ENCODE data around the gene C6orf47. TPM values are rescaled to one million over a fixed set of nuclear protein-coding genes. Genes with fewer than 3 reads are reported as not detected.

Gene C6orf47
- total and polyA plus RNA-seq, 5 donors from 2014 or later, result 18.8 to 30.5 (median 25.2) TPM

GRCh38 chr6:31661262-31662123, 915 bp upstream of the C6orf47 start:
- Mint-ChIP-seq H3K27me3 (no peaks in the 10 kb centered on the region), H3K4me3 (peak overlapping the region; percentile 92 to 99 (median 96)), H3K9me3 (no peaks in the 10 kb centered on the region), H3K36me3 (peaks cover 12% of the 10 kb centered on the region), H3K4me1 (peaks cover 0 to 87% (median 60%) of the 10 kb centered on the region in 4 donors), H3K27ac (peak overlapping the region; percentile 90 to 94 (median 93))
- H3K27me3 ChIP-seq (ENCODE audit: control insufficient read depth, insufficient read depth, low read length), result no peaks in the 10 kb centered on the region
- ATAC-seq (ENCODE audit: low read depth in 2 of 2) (no peak), DNase-seq (no peak)
- peaks cover 75% of the 10 kb centered on the region for H3K4me1 ChIP-seq (ENCODE audit: control insufficient read depth, insufficient read depth, low read length, poor library complexity, severe bottlenecking)
- peak overlapping the region; percentile 76 for H3K27ac ChIP-seq (ENCODE audit: insufficient read depth, low read length, poor library complexity, severe bottlenecking)
- H3K36me3 ChIP-seq (ENCODE audit: control insufficient read depth, insufficient read depth, low read length), result peaks cover 18% of the 10 kb centered on the region
- peak overlapping the region; percentile 76 for H3K4me3 ChIP-seq (ENCODE audit: low read depth, low read length)
- no peaks in the 10 kb centered on the region for H3K9me3 ChIP-seq (ENCODE audit: control insufficient read depth in 2 of 2, low read length in 2 of 2)

DNA sequence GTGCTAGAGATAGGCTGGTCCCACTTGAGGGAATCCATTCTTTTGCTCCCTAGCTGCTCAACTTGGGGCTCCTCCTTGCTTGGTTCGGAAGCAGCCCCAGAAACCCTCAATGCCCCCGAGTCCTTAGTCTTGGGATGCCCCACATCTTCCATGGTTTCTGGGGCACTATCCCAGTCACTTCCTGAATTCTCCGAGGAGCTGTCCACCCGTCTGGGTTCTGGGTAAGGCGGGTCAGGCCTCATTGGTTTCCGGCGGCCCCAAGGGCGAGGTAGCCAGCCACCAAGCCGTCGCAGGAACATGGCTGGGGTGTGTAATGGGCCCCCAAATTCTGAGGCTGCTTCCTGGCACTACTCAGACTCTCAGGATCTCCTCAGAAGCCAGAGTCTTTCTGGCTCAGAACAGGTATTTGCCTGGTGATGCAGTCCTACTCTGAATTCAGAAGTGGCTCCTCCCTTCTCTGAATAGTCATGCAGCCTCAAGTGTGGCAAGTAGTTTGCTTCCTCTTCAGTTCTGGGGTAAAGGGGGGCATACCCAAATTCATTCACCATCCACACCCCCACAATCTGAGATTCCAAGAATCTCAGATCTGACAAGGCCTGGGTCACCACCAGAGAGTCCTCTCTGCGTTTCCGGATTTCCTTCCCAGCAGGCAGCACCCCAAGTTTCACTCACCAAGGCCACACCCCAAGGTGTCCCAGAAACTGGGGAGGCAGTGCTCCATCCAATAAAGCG, 763 bp downstream of the C6orf47 start:
- Histone ChIP-seq H3K36me3 (ENCODE audit: control insufficient read depth, insufficient read depth, low read length) (peaks cover 22% of the 10 kb centered on the region), H3K9me3 (ENCODE audit: control insufficient read depth in 2 of 2, low read length in 2 of 2) (no peaks in the 10 kb centered on the region), H3K27ac (ENCODE audit: insufficient read depth, low read length, poor library complexity, severe bottlenecking) (peak overlapping the region; percentile 76), H3K27me3 (ENCODE audit: control insufficient read depth, insufficient read depth, low read length) (no peaks in the 10 kb centered on the region), H3K4me3 (ENCODE audit: low read depth, low read length) (peak overlapping the region; percentile 90), H3K4me1 (ENCODE audit: control insufficient read depth, insufficient read depth, low read length, poor library complexity, severe bottlenecking) (peaks cover 70% of the 10 kb centered on the region)
- Mint-ChIP-seq H3K9me3 (no peaks in the 10 kb centered on the region), H3K4me3 (peak overlapping the region; percentile 92 to 99 (median 96)), H3K27me3 (no peaks in the 10 kb centered on the region), H3K4me1 (peaks cover 0 to 90% (median 57%) of the 10 kb centered on the region in 4 donors), H3K36me3 (peaks cover 20% of the 10 kb centered on the region), H3K27ac (peak overlapping the region; percentile 93 to 95 (median 94))
- ATAC-seq (ENCODE audit: low read depth in 2 of 2) (peak; percentile 38 to 48), DNase-seq (peak in 2 of 3 donors; percentile 21 to 72)

- peak overlapping the region; percentile 92 to 99 (median 96) for H3K4me3 Mint-ChIP-seq
- peaks cover 64% of the 10 kb centered on the region for H3K4me1 ChIP-seq (ENCODE audit: control insufficient read depth, insufficient read depth, low read length, poor library complexity, severe bottlenecking)
- H3K27ac ChIP-seq (ENCODE audit: insufficient read depth, low read length, poor library complexity, severe bottlenecking), result peak overlapping the region; percentile 76
- peak overlapping the region; percentile 90 for H3K4me3 ChIP-seq (ENCODE audit: low read depth, low read length)
- H3K4me1 Mint-ChIP-seq, result peaks cover 4 to 83% (median 51%) of the 10 kb centered on the region in 4 donors
- no peaks in the 10 kb centered on the region for H3K9me3 Mint-ChIP-seq
- ATAC-seq (ENCODE audit: low read depth in 2 of 2) (no peak), DNase-seq (no peak)
- no peaks in the 10 kb centered on the region for H3K27me3 ChIP-seq (ENCODE audit: control insufficient read depth, insufficient read depth, low read length)
- peaks cover 22% of the 10 kb centered on the region for H3K36me3 ChIP-seq (ENCODE audit: control insufficient read depth, insufficient read depth, low read length)
- H3K27me3 Mint-ChIP-seq, result no peaks in the 10 kb centered on the region
- H3K27ac Mint-ChIP-seq, result peak overlapping the region; percentile 88 to 94 (median 93)
- no peaks in the 10 kb centered on the region for H3K9me3 ChIP-seq (ENCODE audit: control insufficient read depth in 2 of 2, low read length in 2 of 2)
- peaks cover 18% of the 10 kb centered on the region for H3K36me3 Mint-ChIP-seq
These were observed 1.5 kb downstream of the C6orf47 start for GRCh38 chr6:31658983-31659648.

- no peak for ATAC-seq (ENCODE audit: low read depth in 2 of 2)
- Mint-ChIP-seq H3K27me3 (no peaks in the 10 kb centered on the region), H3K36me3 (peaks cover 15% of the 10 kb centered on the region), H3K4me3 (peak overlapping the region; percentile 90 to 99 (median 93)), H3K27ac (peak overlapping the region; percentile 90 to 94 (median 93)), H3K9me3 (no peaks in the 10 kb centered on the region), H3K4me1 (peaks cover 4 to 78% (median 43%) of the 10 kb centered on the region in 4 donors)
- Histone ChIP-seq H3K36me3 (ENCODE audit: control insufficient read depth, insufficient read depth, low read length) (peaks cover 22% of the 10 kb centered on the region), H3K4me3 (ENCODE audit: low read depth, low read length) (no peak overlapping the region), H3K4me1 (ENCODE audit: control insufficient read depth, insufficient read depth, low read length, poor library complexity, severe bottlenecking) (peaks cover 61% of the 10 kb centered on the region), H3K27me3 (ENCODE audit: control insufficient read depth, insufficient read depth, low read length) (no peaks in the 10 kb centered on the region), H3K9me3 (ENCODE audit: control insufficient read depth in 2 of 2, low read length in 2 of 2) (no peaks in the 10 kb centered on the region), H3K27ac (ENCODE audit: insufficient read depth, low read length, poor library complexity, severe bottlenecking) (peak overlapping the region; percentile 76)
- no peak for DNase-seq
These were observed 2.4 kb downstream of the C6orf47 start for GRCh38 chr6:31658158-31658688.

- Mint-ChIP-seq H3K36me3 (peaks cover 15% of the 10 kb centered on the region), H3K27ac (peak overlapping the region; percentile 48 to 93 (median 85)), H3K9me3 (no peaks in the 10 kb centered on the region), H3K4me1 (peaks cover 4 to 78% (median 44%) of the 10 kb centered on the region in 4 donors), H3K27me3 (peaks cover 5% of the 10 kb centered on the region), H3K4me3 (peak overlapping the region; percentile 61 to 99 (median 93))
- no peaks in the 10 kb centered on the region for H3K9me3 ChIP-seq (ENCODE audit: control insufficient read depth in 2 of 2, low read length in 2 of 2)
- ATAC-seq (ENCODE audit: low read depth in 2 of 2), result no peak
- H3K4me1 ChIP-seq (ENCODE audit: control insufficient read depth, insufficient read depth, low read length, poor library complexity, severe bottlenecking), result peaks cover 57% of the 10 kb centered on the region
- H3K27me3 ChIP-seq (ENCODE audit: control insufficient read depth, insufficient read depth, low read length), result no peaks in the 10 kb centered on the region
- peaks cover 22% of the 10 kb centered on the region for H3K36me3 ChIP-seq (ENCODE audit: control insufficient read depth, insufficient read depth, low read length)
- peak in 2 of 3 donors; percentile 23 to 58 for DNase-seq
- H3K4me3 ChIP-seq (ENCODE audit: low read depth, low read length), result no peak overlapping the region
- H3K27ac ChIP-seq (ENCODE audit: insufficient read depth, low read length, poor library complexity, severe bottlenecking), result peak overlapping the region; percentile 76
These were observed 3.0 kb downstream of the C6orf47 start for GRCh38 chr6:31657406-31658157.

DNA sequence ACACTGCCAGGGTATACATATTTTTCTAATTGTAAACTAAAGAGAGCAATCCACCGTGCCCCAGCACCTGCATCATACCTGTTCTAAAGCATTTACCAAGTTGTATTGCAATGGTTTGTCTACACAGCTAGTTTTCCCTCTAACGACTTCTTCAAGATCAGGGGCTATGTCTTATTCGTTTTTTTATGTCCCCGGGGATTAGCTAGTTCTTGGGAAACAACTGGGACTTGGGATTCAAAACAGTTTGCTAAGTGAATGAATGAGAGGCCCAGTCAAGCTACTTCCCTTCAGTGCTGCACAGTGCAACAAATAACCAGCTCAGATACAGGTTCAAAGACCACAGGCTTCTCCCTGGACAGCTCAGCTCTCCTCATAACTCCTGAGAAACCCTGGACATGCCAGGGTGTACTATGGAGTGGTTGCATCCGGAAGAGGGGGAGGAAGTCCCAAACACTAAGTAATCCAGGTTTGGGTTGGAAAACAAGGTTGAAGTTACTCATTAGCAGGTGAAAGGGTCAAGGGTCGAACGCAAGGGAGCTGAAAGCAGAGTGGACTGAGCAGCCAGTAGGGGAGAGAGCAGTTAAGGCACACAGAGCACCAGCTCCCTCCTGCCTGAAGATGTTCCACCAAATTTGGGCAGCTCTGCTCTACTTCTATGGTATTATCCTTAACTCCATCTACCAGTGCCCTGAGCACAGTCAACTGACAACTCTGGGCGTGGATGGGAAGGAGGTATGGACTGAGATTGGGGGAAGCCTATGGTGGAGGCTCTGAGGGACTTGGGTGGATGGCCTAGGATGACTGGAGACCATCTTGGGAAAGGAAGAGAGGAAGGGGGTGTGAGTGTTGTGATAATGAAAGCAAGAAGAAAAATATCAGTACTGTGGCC, 5.0 kb downstream of the C6orf47 start, which contains the start of gene APOM:
Gene APOM (plus strand): TSS at position 546 of the 889 bp plus-strand sequence. CDS start 73 bp downstream, at position 619.
- Histone ChIP-seq H3K36me3 (ENCODE audit: control insufficient read depth, insufficient read depth, low read length) (peaks cover 17% of the 10 kb centered on the region), H3K4me3 (ENCODE audit: low read depth, low read length) (no peak within 1 kb of the TSS), H3K4me1 (ENCODE audit: control insufficient read depth, insufficient read depth, low read length, poor library complexity, severe bottlenecking) (peaks cover 56% of the 10 kb centered on the region), H3K9me3 (ENCODE audit: control insufficient read depth in 2 of 2, low read length in 2 of 2) (no peaks in the 10 kb centered on the region), H3K27me3 (ENCODE audit: control insufficient read depth, insufficient read depth, low read length) (no peaks in the 10 kb centered on the region), H3K27ac (ENCODE audit: insufficient read depth, low read length, poor library complexity, severe bottlenecking) (no peak within 1 kb of the TSS)
- Mint-ChIP-seq H3K4me3 (peak within 1 kb of the TSS in 3 of 4 donors; percentile 65 to 99 (median 92)), H3K9me3 (peaks cover 0 to 7% (median 0%) of the 10 kb centered on the region in 7 donors), H3K27me3 (peaks cover 8% of the 10 kb centered on the region), H3K36me3 (peaks cover 15% of the 10 kb centered on the region), H3K4me1 (peaks cover 4 to 76% (median 44%) of the 10 kb centered on the region in 4 donors), H3K27ac (peak within 1 kb of the TSS; percentile 18 to 36 (median 35))
- ATAC-seq (ENCODE audit: low read depth in 2 of 2) (no peak), DNase-seq (no peak)

All from CD4-positive, CD25-positive, alpha-beta regulatory T cell (primary cell).